VCaP (cell line): ENCODE results near the gene CHST1.

Experiments
- H3K27ac ChIP-seq: fragments of 450-650 bp; 2 replicates; pipeline ENCODE4 v1.5.1; 2017
- CTCF ChIP-seq: fragments of 450-650 bp; conservative IDR thresholded peaks from 2 replicates; pipeline ENCODE4 v1.5.1; 2017; ENCODE audit warnings: mild to moderate bottlenecking, moderate library complexity

CHST1 gene

GRCh38 chr11:45666648-45667642 lies 1.5 kb upstream of the CHST1 start:
- TF ChIP-seq CTCF = no peak
- H3K27ac ChIP-seq = no peak overlapping the region

DNA sequence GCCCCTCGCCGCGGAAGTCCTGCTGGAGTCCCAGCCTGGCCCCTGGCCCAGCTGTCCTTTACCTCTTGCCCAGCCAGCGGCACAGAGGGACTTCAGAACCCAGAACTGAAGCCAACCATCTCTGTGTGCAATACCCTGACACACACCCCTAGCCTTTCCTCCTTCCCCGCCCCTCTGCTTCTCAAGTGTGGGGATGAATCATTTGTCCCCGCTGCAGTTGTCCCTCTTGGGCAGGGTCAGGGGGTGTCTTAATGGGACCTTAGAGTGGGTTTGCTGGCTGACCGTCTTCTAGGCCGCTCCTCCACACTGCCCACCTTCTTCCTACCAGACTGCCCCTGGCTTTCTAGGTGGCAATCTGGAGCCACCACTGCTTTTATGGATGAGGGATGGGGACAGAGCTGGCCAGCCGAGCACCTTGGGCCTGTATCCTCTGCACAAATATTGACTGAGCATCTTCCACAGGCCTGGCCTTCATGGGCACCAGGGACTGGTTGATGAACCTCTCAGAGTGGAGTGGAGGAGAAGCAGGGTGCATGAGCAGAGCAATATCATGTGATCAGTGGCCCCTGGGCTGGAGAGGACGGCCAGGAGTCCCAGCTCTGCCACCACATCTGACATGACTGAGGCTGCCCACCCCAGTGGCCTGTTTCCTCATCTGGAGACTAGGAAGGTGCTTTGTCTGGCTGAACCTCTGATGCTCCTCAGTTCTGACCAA lies 668 bp upstream of the CHST1 start:
- no peak overlapping the region for H3K27ac ChIP-seq
- no peak for TF ChIP-seq CTCF

- peak overlapping the region; percentile 3; the same call in 1 of the 2 replicates for H3K27ac ChIP-seq
- TF ChIP-seq CTCF = no peak
Measured at GRCh38 chr11:45664376-45665205, 831 bp downstream of the CHST1 start.

GRCh38 chr11:45663486-45664375 lies 1.7 kb downstream of the CHST1 start:
- TF ChIP-seq CTCF = no peak
- H3K27ac ChIP-seq = no peak overlapping the region

- no peak for TF ChIP-seq CTCF
- no peak overlapping the region for H3K27ac ChIP-seq
Measured at GRCh38 chr11:45662665-45663485, 2.5 kb downstream of the CHST1 start.

DNA sequence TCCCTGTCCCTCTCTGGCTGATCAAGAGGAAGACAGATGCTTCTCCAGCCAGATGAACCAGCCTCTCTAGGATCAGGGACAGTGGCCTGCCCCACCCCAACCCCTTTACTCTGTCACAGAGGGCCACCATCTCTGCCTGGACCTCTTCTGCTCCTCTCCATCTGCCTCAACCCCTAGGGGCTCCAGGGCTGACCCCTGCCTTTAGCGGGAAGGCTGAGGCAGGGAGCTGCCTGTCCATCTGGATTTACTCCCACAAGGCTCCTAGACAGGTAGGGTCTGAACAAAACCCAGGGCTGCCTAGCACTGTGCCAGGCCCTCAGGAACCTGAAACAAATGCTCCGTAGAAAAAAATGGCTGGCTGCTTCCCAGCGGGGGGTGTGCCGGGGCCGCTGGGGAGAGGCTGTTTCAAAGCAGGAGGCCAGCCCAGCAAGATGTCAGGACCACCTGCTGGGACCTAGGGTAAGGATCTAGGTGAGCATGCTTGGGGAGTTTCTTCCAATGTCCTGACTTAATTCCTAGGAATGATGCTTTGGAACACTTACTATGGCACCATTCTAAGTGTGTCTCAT lies 3.2 kb downstream of the CHST1 start:
- TF ChIP-seq CTCF = no peak
- H3K27ac ChIP-seq = no peak overlapping the region
